Mesothelial cell of epicardium (in vitro differentiated cells): ENCODE results near the gene COMMD7. TPM values are rescaled to one million over a fixed set of nuclear protein-coding genes. Genes with fewer than 3 reads are reported as not detected.

Experiments
- DNase-seq, 2 experiments: peaks; one replicate each; pipeline ENCODE4 v3.0.0; 2021; ENCODE audit warnings: low spot score in 2 of 2; ENCODE audit not compliant: unreplicated experiment in 2 of 2
- H3K27ac Mint-ChIP-seq: 2 replicates; pipeline ENCODE4 v1.8.0; 2021; ENCODE audit warnings: mixed read lengths
- H3K27me3 Mint-ChIP-seq: 2 replicates; pipeline ENCODE4 v1.8.0; 2021; ENCODE audit warnings: low read depth, mixed read lengths
- H3K36me3 Mint-ChIP-seq: 2 replicates; pipeline ENCODE4 v1.8.0; 2021; ENCODE audit warnings: mixed read lengths
- H3K4me1 Mint-ChIP-seq: 2 replicates; pipeline ENCODE4 v1.8.0; 2021; ENCODE audit warnings: mixed read lengths
- H3K4me3 Mint-ChIP-seq: 2 replicates; pipeline ENCODE4 v1.8.0; 2021; ENCODE audit warnings: mild to moderate bottlenecking, moderate library complexity, mixed read lengths
- H3K9me3 Mint-ChIP-seq: 2 replicates; pipeline ENCODE4 v1.8.0; 2021; ENCODE audit warnings: mixed read lengths
- total RNA-seq: library from RNA; stranded (reverse); gene quantifications from 3 replicates; pipeline ENCODE4 v1.2.1, GENCODE V29; 2021
- TF ChIP-seq, protein P1 (sequence below): fragments of 200-600 bp; sonication (generic); IDR thresholded peaks from one replicate; pipeline ENCODE4 v1.5.0; 2021; ENCODE audit warnings: antibody characterized with exemption; ENCODE audit not compliant: unreplicated experiment

COMMD7 gene
- total RNA-seq, 1 donor from 2014 or later, result 40.8 TPM

- H3K36me3 Mint-ChIP-seq, result no peaks in the 10 kb centered on the region
- H3K4me3 Mint-ChIP-seq, result no peak overlapping the region
- peaks cover 18% of the 10 kb centered on the region for H3K4me1 Mint-ChIP-seq
- TF ChIP-seq, protein P1, sequence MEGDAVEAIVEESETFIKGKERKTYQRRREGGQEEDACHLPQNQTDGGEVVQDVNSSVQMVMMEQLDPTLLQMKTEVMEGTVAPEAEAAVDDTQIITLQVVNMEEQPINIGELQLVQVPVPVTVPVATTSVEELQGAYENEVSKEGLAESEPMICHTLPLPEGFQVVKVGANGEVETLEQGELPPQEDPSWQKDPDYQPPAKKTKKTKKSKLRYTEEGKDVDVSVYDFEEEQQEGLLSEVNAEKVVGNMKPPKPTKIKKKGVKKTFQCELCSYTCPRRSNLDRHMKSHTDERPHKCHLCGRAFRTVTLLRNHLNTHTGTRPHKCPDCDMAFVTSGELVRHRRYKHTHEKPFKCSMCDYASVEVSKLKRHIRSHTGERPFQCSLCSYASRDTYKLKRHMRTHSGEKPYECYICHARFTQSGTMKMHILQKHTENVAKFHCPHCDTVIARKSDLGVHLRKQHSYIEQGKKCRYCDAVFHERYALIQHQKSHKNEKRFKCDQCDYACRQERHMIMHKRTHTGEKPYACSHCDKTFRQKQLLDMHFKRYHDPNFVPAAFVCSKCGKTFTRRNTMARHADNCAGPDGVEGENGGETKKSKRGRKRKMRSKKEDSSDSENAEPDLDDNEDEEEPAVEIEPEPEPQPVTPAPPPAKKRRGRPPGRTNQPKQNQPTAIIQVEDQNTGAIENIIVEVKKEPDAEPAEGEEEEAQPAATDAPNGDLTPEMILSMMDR, result no peak
- no peak overlapping the region for H3K27ac Mint-ChIP-seq
- H3K27me3 Mint-ChIP-seq, result no peaks in the 10 kb centered on the region
- no peak for DNase-seq
- H3K9me3 Mint-ChIP-seq, result no peaks in the 10 kb centered on the region
These were observed 36.4 kb upstream of the COMMD7 start for GRCh38 chr20:32779500-32780211.

GRCh38 chr20:32777177-32777956, 34.1 kb upstream of the COMMD7 start:
- peak overlapping the region; percentile 65 for H3K27ac Mint-ChIP-seq
- no peak for DNase-seq
- no peak overlapping the region for H3K4me3 Mint-ChIP-seq
- no peaks in the 10 kb centered on the region for H3K9me3 Mint-ChIP-seq
- H3K4me1 Mint-ChIP-seq, result peaks cover 18% of the 10 kb centered on the region
- TF ChIP-seq, protein P1, result no peak
- no peaks in the 10 kb centered on the region for H3K27me3 Mint-ChIP-seq
- no peaks in the 10 kb centered on the region for H3K36me3 Mint-ChIP-seq

GRCh38 chr20:32775336-32775991, 32.2 kb upstream of the COMMD7 start:
- Mint-ChIP-seq H3K27me3 (no peaks in the 10 kb centered on the region), H3K4me1 (peaks cover 27% of the 10 kb centered on the region), H3K27ac (no peak overlapping the region), H3K4me3 (no peak overlapping the region), H3K9me3 (no peaks in the 10 kb centered on the region), H3K36me3 (no peaks in the 10 kb centered on the region)
- DNase-seq, result no peak
- TF ChIP-seq, protein P1, result no peak

GRCh38 chr20:32773855-32774254, 30.6 kb upstream of the COMMD7 start:
- no peaks in the 10 kb centered on the region for H3K36me3 Mint-ChIP-seq
- H3K4me3 Mint-ChIP-seq, result no peak overlapping the region
- DNase-seq, result no peak
- H3K4me1 Mint-ChIP-seq, result peaks cover 27% of the 10 kb centered on the region
- no peaks in the 10 kb centered on the region for H3K9me3 Mint-ChIP-seq
- no peaks in the 10 kb centered on the region for H3K27me3 Mint-ChIP-seq
- TF ChIP-seq, protein P1, result no peak
- H3K27ac Mint-ChIP-seq, result no peak overlapping the region

- Mint-ChIP-seq H3K36me3 (no peaks in the 10 kb centered on the region), H3K9me3 (no peaks in the 10 kb centered on the region), H3K4me1 (peaks cover 27% of the 10 kb centered on the region), H3K4me3 (no peak overlapping the region), H3K27ac (no peak overlapping the region), H3K27me3 (no peaks in the 10 kb centered on the region)
- TF ChIP-seq, protein P1, result no peak
- no peak for DNase-seq
These were observed 30.0 kb upstream of the COMMD7 start for GRCh38 chr20:32773223-32773622.
